ENCODE results near the gene TRIM73. TPM values are rescaled to one million over a fixed set of nuclear protein-coding genes. Genes with fewer than 3 reads are reported as not detected.
"Not testable (repeated sequence)": the region's sequence is repeated elsewhere in the genome, so short reads cannot be mapped to it uniquely, and the experiment has no call there.

Gene TRIM73
- total RNA-seq, 1 experiment from 2014 or later, result 6.4 TPM

GRCh38 chr7:75421798-75422710 lies 26.6 kb downstream of the TRIM73 start:
- H3K9ac ChIP-seq (ENCODE audit: low read length); H3K9me3 ChIP-seq (ENCODE audit: low read length); H3K9me2 ChIP-seq (replicated peaks; ENCODE audit: low read length); H3K4me2 ChIP-seq (ENCODE audit: low read length); CTCF ChIA-PET; H3K4me3 ChIP-seq (ENCODE audit: low read length); DNase-seq; H3K36me3 ChIP-seq (ENCODE audit: low read depth, low read length); ATAC-seq; H3K4me1 ChIP-seq (ENCODE audit: insufficient read depth, low read length); H3K79me2 ChIP-seq (ENCODE audit: low read length); H3K27ac ChIP-seq (ENCODE audit: low read length); H3K27me3 ChIP-seq (ENCODE audit: low read length); intact Hi-C loops (cut with micrococcal nuclease); H4K20me1 ChIP-seq (ENCODE audit: low read length); POLR2A ChIA-PET (ENCODE audit: unreplicated experiment); H3F3A ChIP-seq (ENCODE audit: low read length, unreplicated experiment); H2AFZ ChIP-seq (ENCODE audit: low read length): not testable (repeated sequence)
- TSS peak; percentile 22 for BruUV-seq (replicated peaks)

GRCh38 chr7:75423481-75423880 lies 28.1 kb downstream of the TRIM73 start:
- ATAC-seq; H3K36me3 ChIP-seq (ENCODE audit: low read depth, low read length); H3K9ac ChIP-seq (ENCODE audit: low read length); H3K27me3 ChIP-seq (ENCODE audit: low read length); H3K4me3 ChIP-seq (ENCODE audit: low read length); H2AFZ ChIP-seq (ENCODE audit: low read length); H3K4me1 ChIP-seq (ENCODE audit: insufficient read depth, low read length); H3K27ac ChIP-seq (ENCODE audit: low read length); DNase-seq; CTCF ChIA-PET; H3F3A ChIP-seq (ENCODE audit: low read length, unreplicated experiment); H4K20me1 ChIP-seq (ENCODE audit: low read length); intact Hi-C loops (cut with micrococcal nuclease); H3K9me3 ChIP-seq (ENCODE audit: low read length); BruUV-seq (replicated peaks); POLR2A ChIA-PET (ENCODE audit: unreplicated experiment); H3K79me2 ChIP-seq (ENCODE audit: low read length); H3K9me2 ChIP-seq (replicated peaks; ENCODE audit: low read length); H3K4me2 ChIP-seq (ENCODE audit: low read length): not testable (repeated sequence)

GRCh38 chr7:75439000-75439399 lies 43.6 kb downstream of the TRIM73 start:
- H4K20me1 ChIP-seq (ENCODE audit: low read length); DNase-seq; CTCF ChIA-PET; H3K4me2 ChIP-seq (ENCODE audit: low read length); ATAC-seq; H3F3A ChIP-seq (ENCODE audit: low read length, unreplicated experiment); H2AFZ ChIP-seq (ENCODE audit: low read length); H3K4me1 ChIP-seq (ENCODE audit: insufficient read depth, low read length); H3K9me3 ChIP-seq (ENCODE audit: low read length); POLR2A ChIA-PET (ENCODE audit: unreplicated experiment); H3K9me2 ChIP-seq (replicated peaks; ENCODE audit: low read length); intact Hi-C loops (cut with micrococcal nuclease); BruUV-seq (replicated peaks); H3K4me3 ChIP-seq (ENCODE audit: low read length); H3K27ac ChIP-seq (ENCODE audit: low read length); H3K27me3 ChIP-seq (ENCODE audit: low read length); H3K9ac ChIP-seq (ENCODE audit: low read length); H3K79me2 ChIP-seq (ENCODE audit: low read length): not testable (repeated sequence)
- peaks cover 31% of the 10 kb centered on the region for H3K36me3 ChIP-seq (ENCODE audit: low read depth, low read length)

GRCh38 chr7:75442101-75442464 lies 46.7 kb downstream of the TRIM73 start:
- peak overlapping the region; percentile 55 for H3K4me3 ChIP-seq (ENCODE audit: low read length)
- H3F3A ChIP-seq (ENCODE audit: low read length, unreplicated experiment); POLR2A ChIA-PET (ENCODE audit: unreplicated experiment); H3K9me2 ChIP-seq (replicated peaks; ENCODE audit: low read length); intact Hi-C loops (cut with micrococcal nuclease); H2AFZ ChIP-seq (ENCODE audit: low read length); CTCF ChIA-PET; H3K4me1 ChIP-seq (ENCODE audit: insufficient read depth, low read length); H3K27ac ChIP-seq (ENCODE audit: low read length); H3K27me3 ChIP-seq (ENCODE audit: low read length); H3K79me2 ChIP-seq (ENCODE audit: low read length); DNase-seq; H3K9me3 ChIP-seq (ENCODE audit: low read length); BruUV-seq (replicated peaks); H4K20me1 ChIP-seq (ENCODE audit: low read length): not testable (repeated sequence)
- peak overlapping the region; percentile 17; the same call in 1 of the 2 replicates for H3K9ac ChIP-seq (ENCODE audit: low read length)
- ATAC-seq, result peak; percentile 45
- peaks cover 18% of the 10 kb centered on the region for H3K36me3 ChIP-seq (ENCODE audit: low read depth, low read length)
- peak overlapping the region; percentile 59; the same call in 1 of the 2 replicates for H3K4me2 ChIP-seq (ENCODE audit: low read length)

- H3F3A ChIP-seq (ENCODE audit: low read length, unreplicated experiment); BruUV-seq (replicated peaks); CTCF ChIA-PET; H3K4me1 ChIP-seq (ENCODE audit: insufficient read depth, low read length); H4K20me1 ChIP-seq (ENCODE audit: low read length); H3K9me2 ChIP-seq (replicated peaks; ENCODE audit: low read length); H2AFZ ChIP-seq (ENCODE audit: low read length); H3K9me3 ChIP-seq (ENCODE audit: low read length); H3K27me3 ChIP-seq (ENCODE audit: low read length); POLR2A ChIA-PET (ENCODE audit: unreplicated experiment); H3K79me2 ChIP-seq (ENCODE audit: low read length); intact Hi-C loops (cut with micrococcal nuclease): not testable (repeated sequence)
- DNase-seq (peak; percentile 11), ATAC-seq (peak; percentile 83)
- Histone ChIP-seq H3K4me3 (ENCODE audit: low read length) (peak overlapping the region; percentile 66), H3K9ac (ENCODE audit: low read length) (peak overlapping the region; percentile 69), H3K4me2 (ENCODE audit: low read length) (peak overlapping the region; percentile 70), H3K27ac (ENCODE audit: low read length) (peak overlapping the region; percentile 30; the same call in 1 of the 2 replicates), H3K36me3 (ENCODE audit: low read depth, low read length) (peaks cover 18% of the 10 kb centered on the region)
These were observed 47.2 kb downstream of the TRIM73 start for GRCh38 chr7:75442465-75443111.

GRCh38 chr7:75449946-75450345 lies 54.5 kb downstream of the TRIM73 start:
- H3K36me3 ChIP-seq (ENCODE audit: low read depth, low read length); H3K9ac ChIP-seq (ENCODE audit: low read length); H3K4me3 ChIP-seq (ENCODE audit: low read length); H3F3A ChIP-seq (ENCODE audit: low read length, unreplicated experiment); DNase-seq; POLR2A ChIA-PET (ENCODE audit: unreplicated experiment); BruUV-seq (replicated peaks); ATAC-seq; H3K4me2 ChIP-seq (ENCODE audit: low read length); H3K4me1 ChIP-seq (ENCODE audit: insufficient read depth, low read length); H2AFZ ChIP-seq (ENCODE audit: low read length); H3K9me3 ChIP-seq (ENCODE audit: low read length); H3K27ac ChIP-seq (ENCODE audit: low read length); H3K9me2 ChIP-seq (replicated peaks; ENCODE audit: low read length); H4K20me1 ChIP-seq (ENCODE audit: low read length); H3K79me2 ChIP-seq (ENCODE audit: low read length); CTCF ChIA-PET; intact Hi-C loops (cut with micrococcal nuclease); H3K27me3 ChIP-seq (ENCODE audit: low read length): not testable (repeated sequence)

Data from PC-3 (cell line).